Left lung (tissue), 10 donors: ENCODE results near the gene SLC39A12. TPM values are rescaled to one million over a fixed set of nuclear protein-coding genes. Genes with fewer than 3 reads are reported as not detected.
A peak's percentile ranks its signal among the peaks of the same experiment; 100 is the strongest.

Source experiments
- ATAC-seq: fragments of 200-7000 bp; cut with Tn5 transposase; one replicate; pipeline ENCODE4 v1.9.1; 2020; ENCODE audit warnings: moderate library complexity
- DNase-seq, 4 donors: peaks; one replicate each; pipeline ENCODE4 v3.0.0-alpha.2; 2013 to 2020
- H3K27ac ChIP-seq, 2 donors: fragments of 200-600 bp; sonication (generic) in 1 of 2; one replicate each; pipeline versions ENCODE4 v1.5.0 to v1.8.0; 2020 to 2021
- H3K27me3 ChIP-seq, 2 donors: fragments of 200-600 bp; sonication (generic) in 1 of 2; one replicate each; pipeline versions ENCODE4 v1.5.0 to v1.8.0; 2020 to 2021
- H3K36me3 ChIP-seq, 2 donors: fragments of 200-600 bp; sonication (generic) in 1 of 2; one replicate each; pipeline versions ENCODE4 v1.5.0 to v1.8.0; 2020 to 2021
- H3K4me1 ChIP-seq, 2 donors: fragments of 200-600 bp; one replicate each; pipeline ENCODE4 v1.8.0; 2021
- H3K4me3 ChIP-seq, 2 donors: fragments of 200-600 bp; sonication (generic) in 1 of 2; one replicate each; pipeline versions ENCODE4 v1.5.0 to v1.8.0; 2020 to 2021; ENCODE audit warnings: mild to moderate bottlenecking in 1 of 2
- H3K9me3 ChIP-seq, 2 donors: fragments of 200-600 bp; sonication (generic) in 1 of 2; one replicate each; pipeline versions ENCODE4 v1.5.0 to v1.8.0; 2020 to 2021
- intact Hi-C, 2 donors: fragments of 100-400 bp; cut with DNase I; formaldehyde crosslinking; loops; one replicate each; pipeline versions ENCODE4 v1.11.2 to v1.14.2; 2022
- polyA plus RNA-seq, 6 donors: library from polyadenylated mRNA; unstranded; fragments of 120-200 nt; gene quantifications; one replicate each; pipeline ENCODE4 v1.2.1, GENCODE V29; 2013; ENCODE audit not compliant: insufficient read length in 6 of 6
- total RNA-seq, 2 donors: library from RNA; stranded (reverse); fragmentation: NEBNext Ultra II Directional; extraction: Animal tissue kit (Norgen Biotek cat#: 25700); gene quantifications; one replicate each; pipeline ENCODE4 v1.2.1, GENCODE V29; 2021
- TF ChIP-seq, protein P1 (sequence below), 2 donors: fragments of 200-600 bp; sonication (generic) in 1 of 2; IDR thresholded peaks; one replicate each; pipeline versions ENCODE4 v1.5.0 to v1.8.0; 2021; ENCODE audit warnings: antibody characterized with exemption in 2 of 2
- donor health status: DM: no; HTN: yes; CAD: no.
- donor health status: DM: no; HTN: no; CAD: no.

Gene SLC39A12
- total and polyA plus RNA-seq, 8 donors, result 0.07 to 0.31 (median 0.13) TPM; not detected in 3

GRCh38 chr10:17961551-17962422 is 10.1 kb downstream of the SLC39A12 start:
- Histone ChIP-seq H3K27ac (no peak overlapping the region), H3K27me3 (no peaks in the 10 kb centered on the region), H3K4me1 (no peaks in the 10 kb centered on the region), H3K4me3 (no peak overlapping the region), H3K36me3 (no peaks in the 10 kb centered on the region), H3K9me3 (peaks cover 0 to 2% of the 10 kb centered on the region in 2 donors)
- TF ChIP-seq, protein P1, sequence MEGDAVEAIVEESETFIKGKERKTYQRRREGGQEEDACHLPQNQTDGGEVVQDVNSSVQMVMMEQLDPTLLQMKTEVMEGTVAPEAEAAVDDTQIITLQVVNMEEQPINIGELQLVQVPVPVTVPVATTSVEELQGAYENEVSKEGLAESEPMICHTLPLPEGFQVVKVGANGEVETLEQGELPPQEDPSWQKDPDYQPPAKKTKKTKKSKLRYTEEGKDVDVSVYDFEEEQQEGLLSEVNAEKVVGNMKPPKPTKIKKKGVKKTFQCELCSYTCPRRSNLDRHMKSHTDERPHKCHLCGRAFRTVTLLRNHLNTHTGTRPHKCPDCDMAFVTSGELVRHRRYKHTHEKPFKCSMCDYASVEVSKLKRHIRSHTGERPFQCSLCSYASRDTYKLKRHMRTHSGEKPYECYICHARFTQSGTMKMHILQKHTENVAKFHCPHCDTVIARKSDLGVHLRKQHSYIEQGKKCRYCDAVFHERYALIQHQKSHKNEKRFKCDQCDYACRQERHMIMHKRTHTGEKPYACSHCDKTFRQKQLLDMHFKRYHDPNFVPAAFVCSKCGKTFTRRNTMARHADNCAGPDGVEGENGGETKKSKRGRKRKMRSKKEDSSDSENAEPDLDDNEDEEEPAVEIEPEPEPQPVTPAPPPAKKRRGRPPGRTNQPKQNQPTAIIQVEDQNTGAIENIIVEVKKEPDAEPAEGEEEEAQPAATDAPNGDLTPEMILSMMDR (IDR thresholded peaks at IDR 0.05), result no peak
- intact Hi-C loops, result no loop called here
- ATAC-seq, result no peak
- DNase-seq, result no peak

GRCh38 chr10:17963431-17963830 is 11.7 kb downstream of the SLC39A12 start:
- Histone ChIP-seq H3K4me3 (no peak overlapping the region), H3K36me3 (no peaks in the 10 kb centered on the region), H3K27me3 (no peaks in the 10 kb centered on the region), H3K9me3 (peaks cover 0 to 2% of the 10 kb centered on the region in 2 donors), H3K27ac (no peak overlapping the region), H3K4me1 (no peaks in the 10 kb centered on the region)
- TF ChIP-seq, protein P1 (IDR thresholded peaks at IDR 0.05), result no peak
- ATAC-seq, result no peak
- DNase-seq, result no peak
- intact Hi-C loops, result no loop called here

GRCh38 chr10:17965649-17966235 is 14.0 kb downstream of the SLC39A12 start:
- TF ChIP-seq, protein P1 (IDR thresholded peaks at IDR 0.05), result no peak
- peak in 2 of 4 donors; percentile 64 to 78 for DNase-seq
- H3K4me3 ChIP-seq, result no peak overlapping the region
- H3K9me3 ChIP-seq, result peaks cover 0 to 8% of the 10 kb centered on the region in 2 donors
- H3K27me3 ChIP-seq, result no peaks in the 10 kb centered on the region
- no peaks in the 10 kb centered on the region for H3K36me3 ChIP-seq
- H3K4me1 ChIP-seq, result no peaks in the 10 kb centered on the region
- intact Hi-C loops, result no loop called here
- no peak for ATAC-seq
- H3K27ac ChIP-seq, result no peak overlapping the region

DNA sequence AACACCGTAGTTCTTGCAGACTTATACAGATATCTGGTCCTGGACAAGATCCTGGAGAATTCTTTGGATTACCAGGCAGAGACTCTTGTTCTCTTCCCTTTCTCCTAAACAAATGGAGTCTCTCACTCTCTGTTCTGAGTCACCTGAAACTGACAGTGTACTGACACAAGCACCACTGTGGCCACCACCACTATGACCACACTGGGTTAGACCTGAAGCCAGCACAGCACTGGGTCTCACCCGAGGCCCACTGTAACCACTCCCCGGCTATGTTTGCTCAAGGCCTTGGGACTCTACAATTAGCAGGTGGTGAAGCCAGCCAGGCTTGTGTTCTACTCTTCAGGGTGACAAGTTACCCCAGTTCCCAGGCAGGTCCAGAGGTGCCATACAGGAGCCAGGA is 22.8 kb downstream of the SLC39A12 start:
- no peak for ATAC-seq
- intact Hi-C loops, result no loop called here
- no peaks in the 10 kb centered on the region for H3K4me1 ChIP-seq
- no peaks in the 10 kb centered on the region for H3K9me3 ChIP-seq
- no peak overlapping the region for H3K27ac ChIP-seq
- H3K4me3 ChIP-seq, result no peak overlapping the region
- no peak for DNase-seq
- no peaks in the 10 kb centered on the region for H3K36me3 ChIP-seq
- TF ChIP-seq, protein P1 (IDR thresholded peaks at IDR 0.05), result no peak
- H3K27me3 ChIP-seq, result no peaks in the 10 kb centered on the region

- DNase-seq (no peak), ATAC-seq (no peak)
- no peaks in the 10 kb centered on the region for H3K4me1 ChIP-seq
- H3K9me3 ChIP-seq, result no peaks in the 10 kb centered on the region
- no peak overlapping the region for H3K4me3 ChIP-seq
- H3K27ac ChIP-seq, result no peak overlapping the region
- intact Hi-C loops, result no loop called here
- TF ChIP-seq, protein P1 (IDR thresholded peaks at IDR 0.05), result no peak
- no peaks in the 10 kb centered on the region for H3K27me3 ChIP-seq
- H3K36me3 ChIP-seq, result no peaks in the 10 kb centered on the region
Observed at GRCh38 chr10:17980846-17981565, 29.3 kb downstream of the SLC39A12 start.
